ENCODE measurements around the gene TAF11L4. TPM values are rescaled to one million over a fixed set of nuclear protein-coding genes. Genes with fewer than 3 reads are reported as not detected.
"Not testable (repeated sequence)": the region's sequence is repeated elsewhere in the genome, so short reads cannot be mapped to it uniquely, and the experiment has no call there.

TAF11L4 gene
- total and polyA plus RNA-seq, 9 of the 15 experiments (the other 6 are each of a cell fraction or from before 2014, with no cell fraction given): not detected

GRCh38 chr5:17526504-17526903 is 4.9 kb downstream of the TAF11L4 start:
- H3K4me1 ChIP-seq (replicated peaks in 1 of 2; ENCODE audit: control insufficient read depth in 2 of 2, insufficient read depth in 2 of 2, low read length in 2 of 2); H3K9me1 ChIP-seq (ENCODE audit: control insufficient read depth, insufficient read depth, low read length); DNase-seq (ENCODE audit: extremely low read depth in 1 of 4, low spot score in 3 of 4); H3K27me3 ChIP-seq (ENCODE audit: control insufficient read depth in 2 of 2, insufficient read depth in 2 of 2, low read length in 2 of 2); H3K9ac ChIP-seq (ENCODE audit: insufficient read depth in 1 of 2, low read depth in 2 of 2, low read length in 2 of 2); intact Hi-C loops (cut with micrococcal nuclease); CTCF ChIA-PET (ENCODE audit: low intra/inter-chr PET ratio); POLR2A ChIA-PET; H2AFZ ChIP-seq (ENCODE audit: low read depth, low read length); H4K20me1 ChIP-seq (replicated peaks; ENCODE audit: control insufficient read depth, insufficient read depth, low read length); H3K4me3 ChIP-seq; H3K79me2 ChIP-seq (ENCODE audit: control insufficient read depth, insufficient read depth, low read length); H3K27ac ChIP-seq (ENCODE audit: extremely low read depth, low read depth, low read length); BruUV-seq (replicated peaks); ATAC-seq; H3K9me3 ChIP-seq (replicated peaks; ENCODE audit: control insufficient read depth, insufficient read depth, low read depth, low read length); H3K36me3 ChIP-seq (ENCODE audit: control insufficient read depth, insufficient read depth, low read length); H3K4me2 ChIP-seq (ENCODE audit: insufficient read depth, low read length); FAIRE-seq: not testable (repeated sequence)
- TF ChIP-seq RNF2 (IDR thresholded peaks at IDR 0.05): peak; percentile 59; the same call in 1 of the 2 replicates
- WGBS (ENCODE audit: insufficient coverage, low coverage, missing lambda C conversion rate): 1% methylated on average over 9 of the region's 17 CpGs
- in situ Hi-C loops (cut with MboI): loop anchor here (5.0 kb wide), 1 partner anchor 81 kb away; no protein-coding TSS in a partner anchor

GRCh38 chr5:17528369-17528768 is 6.8 kb downstream of the TAF11L4 start, which contains the start of gene TAF11L6:
Gene TAF11L6, plus strand, starts transcription at chr5:17528669.
- H3K9me3 ChIP-seq (replicated peaks; ENCODE audit: control insufficient read depth, insufficient read depth, low read depth, low read length); intact Hi-C loops (cut with micrococcal nuclease); H3K27ac ChIP-seq (ENCODE audit: extremely low read depth, low read depth, low read length); CTCF ChIA-PET (ENCODE audit: low intra/inter-chr PET ratio); H3K4me3 ChIP-seq; ATAC-seq; H3K27me3 ChIP-seq (ENCODE audit: control insufficient read depth in 2 of 2, insufficient read depth in 2 of 2, low read length in 2 of 2); POLR2A ChIA-PET; H3K79me2 ChIP-seq (ENCODE audit: control insufficient read depth, insufficient read depth, low read length); BruUV-seq (replicated peaks); H3K36me3 ChIP-seq (ENCODE audit: control insufficient read depth, insufficient read depth, low read length); FAIRE-seq; H3K4me2 ChIP-seq (ENCODE audit: insufficient read depth, low read length); H2AFZ ChIP-seq (ENCODE audit: low read depth, low read length); H3K9me1 ChIP-seq (ENCODE audit: control insufficient read depth, insufficient read depth, low read length); H3K4me1 ChIP-seq (replicated peaks in 1 of 2; ENCODE audit: control insufficient read depth in 2 of 2, insufficient read depth in 2 of 2, low read length in 2 of 2); H4K20me1 ChIP-seq (replicated peaks; ENCODE audit: control insufficient read depth, insufficient read depth, low read length); DNase-seq (ENCODE audit: extremely low read depth in 1 of 4, low spot score in 3 of 4); H3K9ac ChIP-seq (ENCODE audit: insufficient read depth in 1 of 2, low read depth in 2 of 2, low read length in 2 of 2): not testable (repeated sequence)
- no CpG with 5 or more reads among the region's 15 CpGs for WGBS (ENCODE audit: insufficient coverage, low coverage, missing lambda C conversion rate)
- in situ Hi-C loops (cut with MboI): loop anchor here (5.0 kb wide), 1 partner anchor 79 kb away; no protein-coding TSS in a partner anchor

Small RNAs within 50 kb of the gene (small RNA-seq; reads per million reads assigned to genes)
- gene AC106774.3: not detected

Other genes starting within 250 kb of the TAF11L4 start
Only the 7 nearest of the 12 such genes appear.
- gene TAF11L2, start 23.6 kb upstream of the TAF11L4 start, total RNA-seq (2014; rRNA removed): not detected in 2 replicates
- gene TAF11L2, start 23.6 kb upstream of the TAF11L4 start, total RNA-seq (2014; rRNA removed; fragmentation: Illumina TruSeq; extraction: Trizol): not detected in 2 replicates
- not detected in 2 replicates for gene TAF11L2, start 23.6 kb upstream of the TAF11L4 start, total RNA-seq (2015; rRNA removed; fragmentation: Illumina TruSeq; extraction: Trizol)
- not detected in 2 replicates for gene TAF11L2, start 23.6 kb upstream of the TAF11L4 start, total RNA-seq (2021)
- gene TAF11L2, start 23.6 kb upstream of the TAF11L4 start, polyA plus RNA-seq (2011; rRNA removed): not detected in 2 replicates
- not detected in 2 replicates for gene TAF11L2, start 23.6 kb upstream of the TAF11L4 start, polyA plus RNA-seq (2014; fragmentation: Illumina TruSeq; extraction: Trizol)
- not detected for gene TAF11L2, start 23.6 kb upstream of the TAF11L4 start, polyA plus RNA-seq (2014; fragmentation: Nextera tagmentation; extraction: Ambion mirVana)
- gene TAF11L2, start 23.6 kb upstream of the TAF11L4 start, polyA plus RNA-seq (2014; rRNA removed): not detected in 2 replicates
- not detected in 2 replicates for gene TAF11L3, start 3.4 kb upstream of the TAF11L4 start, total RNA-seq (2014; rRNA removed)
- gene TAF11L3, start 3.4 kb upstream of the TAF11L4 start, total RNA-seq (2014; rRNA removed; fragmentation: Illumina TruSeq; extraction: Trizol): not detected in 2 replicates
- gene TAF11L3, start 3.4 kb upstream of the TAF11L4 start, total RNA-seq (2015; rRNA removed; fragmentation: Illumina TruSeq; extraction: Trizol): not detected in 2 replicates
- gene TAF11L3, start 3.4 kb upstream of the TAF11L4 start, total RNA-seq (2021): not detected in 2 replicates
- gene TAF11L3, start 3.4 kb upstream of the TAF11L4 start, polyA plus RNA-seq (2011; rRNA removed): not detected in 2 replicates
- not detected in 2 replicates for gene TAF11L3, start 3.4 kb upstream of the TAF11L4 start, polyA plus RNA-seq (2014; fragmentation: Illumina TruSeq; extraction: Trizol)
- gene TAF11L3, start 3.4 kb upstream of the TAF11L4 start, polyA plus RNA-seq (2014; fragmentation: Nextera tagmentation; extraction: Ambion mirVana): not detected
- gene TAF11L3, start 3.4 kb upstream of the TAF11L4 start, polyA plus RNA-seq (2014; rRNA removed): 0.20 TPM in 1 of 2 replicates, not detected in the other
- gene TAF11L5, start 3.4 kb downstream of the TAF11L4 start, total RNA-seq (2014; rRNA removed): 0.57 and 0.68 TPM in 2 replicates
- 0.29 TPM in 1 of 2 replicates, not detected in the other for gene TAF11L5, start 3.4 kb downstream of the TAF11L4 start, total RNA-seq (2014; rRNA removed; fragmentation: Illumina TruSeq; extraction: Trizol)
- not detected in 2 replicates for gene TAF11L5, start 3.4 kb downstream of the TAF11L4 start, total RNA-seq (2015; rRNA removed; fragmentation: Illumina TruSeq; extraction: Trizol)
- 0.53 TPM in 1 of 2 replicates, not detected in the other for gene TAF11L5, start 3.4 kb downstream of the TAF11L4 start, total RNA-seq (2021)
- 3.7 TPM in 1 of 2 replicates, not detected in the other for gene TAF11L5, start 3.4 kb downstream of the TAF11L4 start, polyA plus RNA-seq (2011; rRNA removed)
- gene TAF11L5, start 3.4 kb downstream of the TAF11L4 start, polyA plus RNA-seq (2014; fragmentation: Illumina TruSeq; extraction: Trizol): not detected in 2 replicates
- gene TAF11L5, start 3.4 kb downstream of the TAF11L4 start, polyA plus RNA-seq (2014; fragmentation: Nextera tagmentation; extraction: Ambion mirVana): under 1 TPM in 1 of 2 experiments, not detected in 1; 0.27 TPM
- gene TAF11L5, start 3.4 kb downstream of the TAF11L4 start, polyA plus RNA-seq (2014; rRNA removed): 0.20 TPM in 1 of 2 replicates, not detected in the other
- not detected in 2 replicates for gene TAF11L6, start 6.9 kb downstream of the TAF11L4 start, total RNA-seq (2014; rRNA removed)
- gene TAF11L6, start 6.9 kb downstream of the TAF11L4 start, total RNA-seq (2014; rRNA removed; fragmentation: Illumina TruSeq; extraction: Trizol): not detected in 2 replicates
- not detected in 2 replicates for gene TAF11L6, start 6.9 kb downstream of the TAF11L4 start, total RNA-seq (2015; rRNA removed; fragmentation: Illumina TruSeq; extraction: Trizol)
- gene TAF11L6, start 6.9 kb downstream of the TAF11L4 start, total RNA-seq (2021): not detected in 2 replicates
- gene TAF11L6, start 6.9 kb downstream of the TAF11L4 start, polyA plus RNA-seq (2011; rRNA removed): not detected in 2 replicates
- not detected in 2 replicates for gene TAF11L6, start 6.9 kb downstream of the TAF11L4 start, polyA plus RNA-seq (2014; fragmentation: Illumina TruSeq; extraction: Trizol)
- gene TAF11L6, start 6.9 kb downstream of the TAF11L4 start, polyA plus RNA-seq (2014; fragmentation: Nextera tagmentation; extraction: Ambion mirVana): not detected
- not detected in 2 replicates for gene TAF11L6, start 6.9 kb downstream of the TAF11L4 start, polyA plus RNA-seq (2014; rRNA removed)
- not detected in 2 replicates for gene TAF11L7, start 64.0 kb downstream of the TAF11L4 start, total RNA-seq (2014; rRNA removed)
- not detected in 2 replicates for gene TAF11L7, start 64.0 kb downstream of the TAF11L4 start, total RNA-seq (2014; rRNA removed; fragmentation: Illumina TruSeq; extraction: Trizol)
- not detected in 2 replicates for gene TAF11L7, start 64.0 kb downstream of the TAF11L4 start, total RNA-seq (2015; rRNA removed; fragmentation: Illumina TruSeq; extraction: Trizol)
- not detected in 2 replicates for gene TAF11L7, start 64.0 kb downstream of the TAF11L4 start, total RNA-seq (2021)
- 1.9 TPM in 1 of 2 replicates, not detected in the other for gene TAF11L7, start 64.0 kb downstream of the TAF11L4 start, polyA plus RNA-seq (2011; rRNA removed)
- not detected in 2 replicates for gene TAF11L7, start 64.0 kb downstream of the TAF11L4 start, polyA plus RNA-seq (2014; fragmentation: Illumina TruSeq; extraction: Trizol)
- gene TAF11L7, start 64.0 kb downstream of the TAF11L4 start, polyA plus RNA-seq (2014; fragmentation: Nextera tagmentation; extraction: Ambion mirVana): under 1 TPM in 1 of 2 experiments, not detected in 1; 0.27 TPM
- gene TAF11L7, start 64.0 kb downstream of the TAF11L4 start, polyA plus RNA-seq (2014; rRNA removed): 0.20 TPM in 1 of 2 replicates, not detected in the other
- gene TAF11L8, start 69.2 kb downstream of the TAF11L4 start, total RNA-seq (2014; rRNA removed): not detected in 2 replicates
- gene TAF11L8, start 69.2 kb downstream of the TAF11L4 start, total RNA-seq (2014; rRNA removed; fragmentation: Illumina TruSeq; extraction: Trizol): not detected in 2 replicates
- gene TAF11L8, start 69.2 kb downstream of the TAF11L4 start, total RNA-seq (2015; rRNA removed; fragmentation: Illumina TruSeq; extraction: Trizol): not detected in 2 replicates
- gene TAF11L8, start 69.2 kb downstream of the TAF11L4 start, total RNA-seq (2021): not detected in 2 replicates
- not detected in 2 replicates for gene TAF11L8, start 69.2 kb downstream of the TAF11L4 start, polyA plus RNA-seq (2011; rRNA removed)
- gene TAF11L8, start 69.2 kb downstream of the TAF11L4 start, polyA plus RNA-seq (2014; fragmentation: Illumina TruSeq; extraction: Trizol): not detected in 2 replicates
- not detected for gene TAF11L8, start 69.2 kb downstream of the TAF11L4 start, polyA plus RNA-seq (2014; fragmentation: Nextera tagmentation; extraction: Ambion mirVana)
- gene TAF11L8, start 69.2 kb downstream of the TAF11L4 start, polyA plus RNA-seq (2014; rRNA removed): not detected in 2 replicates
- 0.57 and 0.68 TPM in 2 replicates for gene TAF11L9, start 72.6 kb downstream of the TAF11L4 start, total RNA-seq (2014; rRNA removed)
- 0.29 TPM in 1 of 2 replicates, not detected in the other for gene TAF11L9, start 72.6 kb downstream of the TAF11L4 start, total RNA-seq (2014; rRNA removed; fragmentation: Illumina TruSeq; extraction: Trizol)
- not detected in 2 replicates for gene TAF11L9, start 72.6 kb downstream of the TAF11L4 start, total RNA-seq (2015; rRNA removed; fragmentation: Illumina TruSeq; extraction: Trizol)
- 0.53 TPM in 1 of 2 replicates, not detected in the other for gene TAF11L9, start 72.6 kb downstream of the TAF11L4 start, total RNA-seq (2021)
- not detected in 2 replicates for gene TAF11L9, start 72.6 kb downstream of the TAF11L4 start, polyA plus RNA-seq (2011; rRNA removed)
- not detected in 2 replicates for gene TAF11L9, start 72.6 kb downstream of the TAF11L4 start, polyA plus RNA-seq (2014; fragmentation: Illumina TruSeq; extraction: Trizol)
- gene TAF11L9, start 72.6 kb downstream of the TAF11L4 start, polyA plus RNA-seq (2014; fragmentation: Nextera tagmentation; extraction: Ambion mirVana): under 1 TPM in 1 of 2 experiments, not detected in 1; 0.27 TPM
- 0.20 TPM in 1 of 2 replicates, not detected in the other for gene TAF11L9, start 72.6 kb downstream of the TAF11L4 start, polyA plus RNA-seq (2014; rRNA removed)

Measured in K562 (cell line).